Mammary epithelial cell (primary cell): ENCODE data around the gene TMEM151B.

Source experiments
- CTCF ChIP-seq, 2 donors: IDR thresholded peaks in 1 of 2; conservative IDR thresholded peaks in 1 of 2; 2 replicates each; pipeline ENCODE4 v1.5.1; 2011 to 2012; ENCODE audit warnings: inconsistent platforms in 2 of 2, low read length in 2 of 2, mild to moderate bottlenecking in 2 of 2, control low read depth in 1 of 2, low read depth in 1 of 2; ENCODE audit not compliant: insufficient read depth in 1 of 2; ENCODE audit errors: extremely low read depth in 1 of 2
- EZH2 ChIP-seq: IDR thresholded peaks from 2 replicates; pipeline ENCODE4 v1.6.1; 2012; ENCODE audit warnings: low read length, inconsistent platforms, borderline replicate concordance

- TF ChIP-seq CTCF (conservative IDR thresholded peaks at IDR 0.05 in 1 of 2, IDR thresholded peaks at IDR 0.05 in 1 of 2; ENCODE audit: extremely low read depth in 1 of 2, insufficient read depth in 1 of 2, low read depth in 1 of 2, low read length in 2 of 2) = no peak
- TF ChIP-seq EZH2 = no peak
These were observed 19.5 kb downstream of the TMEM151B start for GRCh38 chr6:44289726-44290260.
